Loucy (cell line): ENCODE measurements around the gene RAB35.
A peak's percentile ranks its signal among the peaks of the same experiment; 100 is the strongest.

Experiments used
- H2AFZ ChIP-seq: fragments of 200-600 bp; sonication (generic); 2 replicates; pipeline ENCODE4 v1.6.0; 2016; ENCODE audit warnings: antibody characterized with exemption, mild to moderate bottlenecking, low read length, moderate library complexity
- H3F3A ChIP-seq: fragments of 200-600 bp; 2 replicates; pipeline ENCODE4 v1.6.0; 2016; ENCODE audit warnings: antibody characterized with exemption, low read depth, mild to moderate bottlenecking
- H3K27me3 ChIP-seq: fragments of 200-600 bp; sonication (generic); 2 replicates; pipeline ENCODE4 v1.6.1; 2014; ENCODE audit warnings: low read length, mild to moderate bottlenecking; ENCODE audit not compliant: insufficient read depth, poor library complexity, severe bottlenecking
- H3K36me3 ChIP-seq: fragments of 200-600 bp; sonication (generic); 2 replicates; pipeline ENCODE4 v1.6.1; 2016; ENCODE audit warnings: low read length; ENCODE audit not compliant: insufficient read depth
- H3K4me1 ChIP-seq: fragments of 200-600 bp; sonication (generic); 2 replicates; pipeline ENCODE4 v1.5.1; 2014; ENCODE audit warnings: low read length, mild to moderate bottlenecking; ENCODE audit not compliant: insufficient read depth, poor library complexity, severe bottlenecking
- H3K4me2 ChIP-seq: fragments of 200-600 bp; sonication (generic); 2 replicates; pipeline ENCODE4 v1.6.0; 2014; ENCODE audit warnings: antibody characterized with exemption, low read length, low read depth, mild to moderate bottlenecking; ENCODE audit not compliant: poor library complexity, severe bottlenecking
- H3K4me3 ChIP-seq: fragments of 200-600 bp; sonication (generic); 2 replicates; pipeline ENCODE4 v1.5.1; 2014; ENCODE audit warnings: low read length, mild to moderate bottlenecking, mixed read lengths; ENCODE audit not compliant: poor library complexity, severe bottlenecking
- H3K79me2 ChIP-seq: fragments of 200-600 bp; sonication (generic); 2 replicates; pipeline ENCODE4 v1.6.1; 2014; ENCODE audit warnings: low read length; ENCODE audit not compliant: insufficient read depth
- H3K9ac ChIP-seq: fragments of 200-600 bp; sonication (generic); 2 replicates; pipeline ENCODE4 v1.6.0; 2014; ENCODE audit warnings: mild to moderate bottlenecking, low read depth, low read length, moderate library complexity; ENCODE audit not compliant: poor library complexity, severe bottlenecking
- H3K9me2 ChIP-seq: fragments of 200-600 bp; sonication (generic); replicated peaks from 2 replicates; pipeline ENCODE4 v1.6.1; 2016; ENCODE audit warnings: low read depth, low read length, mixed read lengths
- H3K9me3 ChIP-seq: fragments of 200-600 bp; sonication (generic); 2 replicates; pipeline ENCODE4 v1.6.1; 2014; ENCODE audit warnings: mild to moderate bottlenecking, antibody characterized with exemption, low read length, low read depth; ENCODE audit not compliant: insufficient read depth
- H4K20me1 ChIP-seq: fragments of 200-600 bp; sonication (generic); 2 replicates; pipeline ENCODE4 v1.6.0; 2014; ENCODE audit warnings: antibody characterized with exemption, low read length, mild to moderate bottlenecking; ENCODE audit not compliant: insufficient read depth, poor library complexity, severe bottlenecking
- EZH2phosphoT487 ChIP-seq: fragments of 200-600 bp; IDR thresholded peaks from 2 replicates; pipeline ENCODE4 v1.6.1; 2018; ENCODE audit warnings: antibody characterized with exemption, mild to moderate bottlenecking, moderate library complexity, borderline replicate concordance
- TF ChIP-seq, protein P1 (sequence below): fragments of 200-600 bp; sonication (generic); conservative IDR thresholded peaks from 2 replicates; pipeline ENCODE4 v1.5.1; 2014; ENCODE audit warnings: mild to moderate bottlenecking, antibody characterized with exemption, low read length

Gene RAB35

DNA sequence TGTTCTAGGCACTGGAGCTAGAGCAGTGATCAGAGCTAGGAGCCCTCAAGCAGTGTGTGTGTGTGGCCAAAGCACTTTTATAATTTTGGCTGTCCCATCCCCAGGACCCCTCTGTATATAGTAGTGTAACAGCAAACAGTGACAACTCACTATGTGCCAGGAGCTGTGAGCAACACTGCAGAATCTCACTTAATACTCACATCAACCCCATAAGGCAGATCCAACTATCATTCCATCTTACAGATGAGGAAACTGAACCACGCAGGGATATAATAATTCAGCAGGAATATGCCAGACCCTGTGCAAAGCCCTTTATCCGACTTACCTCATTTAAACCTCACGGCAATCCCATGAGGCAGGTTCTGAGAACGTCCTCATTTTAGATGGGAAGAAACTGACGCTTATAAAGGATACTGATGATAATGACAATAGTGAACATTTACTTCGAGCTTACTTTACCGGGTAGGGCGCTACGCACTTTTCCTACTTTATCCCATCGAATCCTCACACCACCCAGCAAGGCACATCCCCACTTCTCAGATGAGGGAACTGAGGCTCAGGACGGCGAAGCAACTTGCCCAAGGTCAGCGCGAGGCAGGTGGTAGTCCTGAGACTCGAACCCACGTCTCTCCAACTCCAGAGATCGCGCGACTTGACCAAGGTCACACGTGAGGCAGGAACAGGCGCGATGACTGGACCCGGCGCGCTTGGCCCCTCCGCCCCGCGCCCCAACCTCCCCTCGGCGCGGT is 687 bp downstream of the RAB35 start:
- Histone ChIP-seq H3K9ac (peak overlapping the region; percentile 71), H3K79me2 (peaks cover 70% of the 10 kb centered on the region), H3K9me3 (no peaks in the 10 kb centered on the region), H3K36me3 (no peaks in the 10 kb centered on the region), H4K20me1 (peaks cover 66% of the 10 kb centered on the region), H3K4me3 (peak overlapping the region; percentile 87), H3K4me2 (peak overlapping the region; percentile 83), H3K27me3 (no peaks in the 10 kb centered on the region), H3F3A (0 out of 2 replicates have a peak, but pooled peaks cover 3% of the 10 kb centered on the region), H3K9me2 (no peaks in the 10 kb centered on the region), H2AFZ (no peak overlapping the region), H3K4me1 (peaks cover 52% of the 10 kb centered on the region)
- TF ChIP-seq, protein P1, sequence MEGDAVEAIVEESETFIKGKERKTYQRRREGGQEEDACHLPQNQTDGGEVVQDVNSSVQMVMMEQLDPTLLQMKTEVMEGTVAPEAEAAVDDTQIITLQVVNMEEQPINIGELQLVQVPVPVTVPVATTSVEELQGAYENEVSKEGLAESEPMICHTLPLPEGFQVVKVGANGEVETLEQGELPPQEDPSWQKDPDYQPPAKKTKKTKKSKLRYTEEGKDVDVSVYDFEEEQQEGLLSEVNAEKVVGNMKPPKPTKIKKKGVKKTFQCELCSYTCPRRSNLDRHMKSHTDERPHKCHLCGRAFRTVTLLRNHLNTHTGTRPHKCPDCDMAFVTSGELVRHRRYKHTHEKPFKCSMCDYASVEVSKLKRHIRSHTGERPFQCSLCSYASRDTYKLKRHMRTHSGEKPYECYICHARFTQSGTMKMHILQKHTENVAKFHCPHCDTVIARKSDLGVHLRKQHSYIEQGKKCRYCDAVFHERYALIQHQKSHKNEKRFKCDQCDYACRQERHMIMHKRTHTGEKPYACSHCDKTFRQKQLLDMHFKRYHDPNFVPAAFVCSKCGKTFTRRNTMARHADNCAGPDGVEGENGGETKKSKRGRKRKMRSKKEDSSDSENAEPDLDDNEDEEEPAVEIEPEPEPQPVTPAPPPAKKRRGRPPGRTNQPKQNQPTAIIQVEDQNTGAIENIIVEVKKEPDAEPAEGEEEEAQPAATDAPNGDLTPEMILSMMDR = no peak
- TF ChIP-seq EZH2phosphoT487 = no peak

DNA sequence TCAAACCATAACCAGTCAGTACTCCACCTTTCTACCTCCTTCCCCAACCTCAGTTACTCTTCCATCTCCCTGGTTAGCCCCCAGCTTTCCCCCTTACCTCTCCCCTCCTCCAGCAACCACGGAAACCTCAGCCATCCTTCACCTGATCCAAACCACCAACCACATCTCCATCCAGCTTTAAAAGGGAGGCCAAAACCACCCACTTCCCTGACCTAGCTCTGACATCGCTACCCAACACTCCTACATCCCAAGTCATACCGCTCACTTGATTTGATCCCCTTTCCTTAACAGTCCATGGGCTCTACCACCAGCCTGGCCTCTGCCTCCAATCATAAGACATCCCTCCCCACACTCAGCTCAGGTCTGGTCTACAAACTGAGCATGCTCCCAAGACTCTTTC is 1.5 kb downstream of the RAB35 start:
- H2AFZ ChIP-seq = no peak overlapping the region
- 0 out of 2 replicates have a peak, but pooled peaks cover 3% of the 10 kb centered on the region for H3F3A ChIP-seq

DNA sequence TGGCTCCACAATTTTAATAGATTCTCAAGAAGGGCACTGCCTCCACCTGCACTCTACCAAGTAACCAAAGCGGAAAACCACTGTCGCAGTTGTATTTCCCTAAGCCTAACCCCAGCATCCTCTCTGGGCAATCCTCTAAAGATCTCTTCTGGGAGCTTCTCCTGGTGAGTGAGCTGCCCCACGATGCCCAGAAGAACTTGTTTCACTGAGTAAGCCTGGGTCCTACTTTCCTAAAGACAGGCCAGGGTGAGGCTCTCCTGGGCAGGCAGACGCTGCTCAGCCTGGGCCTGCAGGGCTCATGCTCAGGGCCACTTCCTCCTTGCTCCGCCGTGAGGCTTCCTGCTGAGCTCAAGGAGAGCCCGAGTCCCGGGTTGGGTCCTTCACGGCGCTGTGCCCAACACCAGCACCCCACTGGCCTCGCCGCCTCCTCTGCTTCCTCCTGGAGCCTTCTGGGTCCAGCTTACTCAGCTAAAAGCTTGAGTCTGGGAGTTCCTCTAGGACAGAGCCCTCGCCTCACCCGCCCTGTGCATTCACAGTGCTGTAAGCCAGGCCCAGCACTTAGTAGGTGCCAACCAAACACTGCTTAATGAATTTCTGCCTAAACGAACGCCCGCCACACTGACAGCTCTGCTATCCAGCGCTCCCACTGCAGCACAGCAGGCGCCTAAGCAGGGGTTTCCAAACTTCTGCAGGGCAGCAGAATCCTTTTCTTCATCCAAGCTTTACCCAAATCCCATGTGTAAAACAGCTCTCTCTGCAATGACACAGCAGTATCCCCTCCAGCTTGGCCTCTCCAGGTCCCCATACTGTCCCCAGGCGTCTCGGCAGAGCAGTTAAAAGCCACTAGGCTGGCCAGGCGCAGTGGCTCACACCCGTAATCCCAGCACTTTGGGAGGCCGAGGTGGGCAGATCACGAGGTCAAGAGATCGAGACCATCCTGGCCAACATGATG is 5.7 kb downstream of the RAB35 start:
- Histone ChIP-seq H2AFZ (no peak overlapping the region), H3K9me3 (no peaks in the 10 kb centered on the region), H3F3A (no peaks in the 10 kb centered on the region), H3K4me2 (peak overlapping the region; percentile 68), H4K20me1 (peaks cover 83% of the 10 kb centered on the region), H3K9ac (peak overlapping the region; percentile 24), H3K36me3 (peaks cover 12% of the 10 kb centered on the region; the same call in 1 of the 2 replicates), H3K9me2 (no peaks in the 10 kb centered on the region), H3K4me1 (peaks cover 32% of the 10 kb centered on the region), H3K4me3 (peak overlapping the region; percentile 60), H3K79me2 (peaks cover 93% of the 10 kb centered on the region), H3K27me3 (no peaks in the 10 kb centered on the region)
- no peak for TF ChIP-seq EZH2phosphoT487
- TF ChIP-seq, protein P1 = no peak

More for the DNA sequence above, 1.5 kb downstream of the RAB35 start:
- Histone ChIP-seq H3K9me3 (no peaks in the 10 kb centered on the region), H3K9ac (peak overlapping the region; percentile 71), H3K36me3 (no peaks in the 10 kb centered on the region), H3K79me2 (peaks cover 74% of the 10 kb centered on the region), H3K4me2 (peak overlapping the region; percentile 83), H3K4me3 (peak overlapping the region; percentile 87), H3K4me1 (peaks cover 52% of the 10 kb centered on the region), H3K27me3 (no peaks in the 10 kb centered on the region), H3K9me2 (no peaks in the 10 kb centered on the region), H4K20me1 (peaks cover 73% of the 10 kb centered on the region)
- TF ChIP-seq, protein P1 = no peak
- TF ChIP-seq EZH2phosphoT487 = no peak
